WERI-Rb-1 (cell line): Measurements from ENCODE around the gene BAD.

Experiments used
- DNase-seq: peaks from one replicate; pipeline ENCODE4 v3.0.0-alpha.2; 2020
- H3K27ac ChIP-seq: fragments of 250-450 bp; sonication (Bioruptor Pico); 2 replicates; pipeline ENCODE4 v1.5.1; 2020; ENCODE audit warnings: mild to moderate bottlenecking, moderate library complexity
- H3K27me3 ChIP-seq: fragments of 250-450 bp; sonication (Bioruptor Pico); 2 replicates; pipeline ENCODE4 v1.5.1; 2021; ENCODE audit warnings: mild to moderate bottlenecking, low read depth, moderate library complexity; ENCODE audit not compliant: insufficient read depth, severe bottlenecking
- H3K36me3 ChIP-seq: fragments of 250-450 bp; sonication (Bioruptor Pico); 2 replicates; pipeline ENCODE4 v1.5.1; 2020; ENCODE audit warnings: mild to moderate bottlenecking, moderate library complexity
- H3K4me3 ChIP-seq: 2 replicates; pipeline ENCODE4 v1.5.1; 2011; ENCODE audit warnings: low read depth, mild to moderate bottlenecking, control low read depth, low read length
- H3K9me3 ChIP-seq: fragments of 250-450 bp; sonication (Bioruptor Pico); 2 replicates; pipeline ENCODE4 v1.5.1; 2021; ENCODE audit warnings: mild to moderate bottlenecking, moderate library complexity; ENCODE audit not compliant: severe bottlenecking
- TF ChIP-seq, protein P1 (sequence below): IDR thresholded peaks from 2 replicates; pipeline ENCODE4 v1.5.1; 2011; ENCODE audit warnings: low read depth, mild to moderate bottlenecking, control low read depth, inconsistent platforms, low read length

BAD gene

DNA sequence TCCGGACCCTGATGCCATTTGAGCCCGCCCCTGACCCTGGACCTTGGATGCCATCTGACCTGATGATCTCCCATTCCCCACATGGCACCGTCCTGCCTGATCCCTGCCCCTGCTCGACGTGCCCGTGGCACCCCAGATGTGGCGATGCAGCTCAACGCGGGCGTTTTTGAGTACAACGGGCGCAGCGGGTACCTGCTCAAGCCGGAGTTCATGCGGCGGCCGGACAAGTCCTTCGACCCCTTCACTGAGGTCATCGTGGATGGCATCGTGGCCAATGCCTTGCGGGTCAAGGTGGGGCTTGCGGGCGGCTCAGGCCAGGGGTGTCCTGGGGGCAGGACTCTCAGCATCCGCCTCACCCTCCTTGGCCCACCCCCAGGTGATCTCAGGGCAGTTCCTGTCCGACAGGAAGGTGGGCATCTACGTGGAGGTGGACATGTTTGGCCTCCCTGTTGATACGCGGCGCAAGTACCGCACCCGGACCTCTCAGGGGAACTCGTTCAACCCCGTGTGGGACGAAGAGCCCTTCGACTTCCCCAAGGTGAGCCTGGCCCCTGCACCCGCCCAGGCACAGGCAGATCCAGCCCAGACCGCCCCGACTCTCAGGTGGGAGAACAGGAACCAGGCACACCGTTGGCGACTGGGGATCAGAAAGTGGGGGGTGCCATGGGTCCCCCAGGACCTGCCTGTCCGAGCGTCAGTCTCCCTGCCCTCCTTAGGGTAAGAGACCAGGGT is 22.0 kb downstream of the BAD start:
- Histone ChIP-seq H3K36me3 (peaks cover 80% of the 10 kb centered on the region), H3K9me3 (no peaks in the 10 kb centered on the region), H3K4me3 (no peak overlapping the region), H3K27ac (no peak overlapping the region), H3K27me3 (no peaks in the 10 kb centered on the region)
- TF ChIP-seq, protein P1, sequence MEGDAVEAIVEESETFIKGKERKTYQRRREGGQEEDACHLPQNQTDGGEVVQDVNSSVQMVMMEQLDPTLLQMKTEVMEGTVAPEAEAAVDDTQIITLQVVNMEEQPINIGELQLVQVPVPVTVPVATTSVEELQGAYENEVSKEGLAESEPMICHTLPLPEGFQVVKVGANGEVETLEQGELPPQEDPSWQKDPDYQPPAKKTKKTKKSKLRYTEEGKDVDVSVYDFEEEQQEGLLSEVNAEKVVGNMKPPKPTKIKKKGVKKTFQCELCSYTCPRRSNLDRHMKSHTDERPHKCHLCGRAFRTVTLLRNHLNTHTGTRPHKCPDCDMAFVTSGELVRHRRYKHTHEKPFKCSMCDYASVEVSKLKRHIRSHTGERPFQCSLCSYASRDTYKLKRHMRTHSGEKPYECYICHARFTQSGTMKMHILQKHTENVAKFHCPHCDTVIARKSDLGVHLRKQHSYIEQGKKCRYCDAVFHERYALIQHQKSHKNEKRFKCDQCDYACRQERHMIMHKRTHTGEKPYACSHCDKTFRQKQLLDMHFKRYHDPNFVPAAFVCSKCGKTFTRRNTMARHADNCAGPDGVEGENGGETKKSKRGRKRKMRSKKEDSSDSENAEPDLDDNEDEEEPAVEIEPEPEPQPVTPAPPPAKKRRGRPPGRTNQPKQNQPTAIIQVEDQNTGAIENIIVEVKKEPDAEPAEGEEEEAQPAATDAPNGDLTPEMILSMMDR: no peak
- no peak for DNase-seq

DNA sequence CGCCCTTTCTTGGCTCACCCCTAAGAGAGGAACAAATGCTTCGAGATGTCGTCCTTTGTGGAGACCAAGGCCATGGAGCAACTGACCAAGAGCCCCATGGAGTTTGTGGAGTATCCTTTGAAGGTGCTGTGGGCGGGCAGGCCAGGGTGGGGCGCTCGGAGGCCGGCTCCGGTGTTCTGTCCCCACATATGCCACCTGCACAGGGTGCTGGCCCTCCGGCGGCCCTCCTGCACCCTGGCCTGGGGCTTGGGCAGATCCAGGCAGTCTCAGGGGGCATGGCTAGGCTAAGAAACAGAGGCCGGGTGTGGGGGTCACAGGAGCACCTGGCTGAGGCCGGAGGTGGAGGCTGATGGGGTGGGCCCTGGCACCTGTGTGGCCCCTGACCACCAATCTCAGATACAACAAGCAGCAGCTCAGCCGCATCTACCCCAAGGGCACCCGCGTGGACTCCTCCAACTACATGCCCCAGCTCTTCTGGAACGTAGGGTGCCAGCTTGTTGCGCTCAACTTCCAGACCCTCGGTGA is 22.8 kb downstream of the BAD start:
- Histone ChIP-seq H3K36me3 (peaks cover 80% of the 10 kb centered on the region), H3K4me3 (no peak overlapping the region), H3K27ac (no peak overlapping the region), H3K9me3 (no peaks in the 10 kb centered on the region), H3K27me3 (no peaks in the 10 kb centered on the region)
- DNase-seq: no peak
- TF ChIP-seq, protein P1: no peak

DNA sequence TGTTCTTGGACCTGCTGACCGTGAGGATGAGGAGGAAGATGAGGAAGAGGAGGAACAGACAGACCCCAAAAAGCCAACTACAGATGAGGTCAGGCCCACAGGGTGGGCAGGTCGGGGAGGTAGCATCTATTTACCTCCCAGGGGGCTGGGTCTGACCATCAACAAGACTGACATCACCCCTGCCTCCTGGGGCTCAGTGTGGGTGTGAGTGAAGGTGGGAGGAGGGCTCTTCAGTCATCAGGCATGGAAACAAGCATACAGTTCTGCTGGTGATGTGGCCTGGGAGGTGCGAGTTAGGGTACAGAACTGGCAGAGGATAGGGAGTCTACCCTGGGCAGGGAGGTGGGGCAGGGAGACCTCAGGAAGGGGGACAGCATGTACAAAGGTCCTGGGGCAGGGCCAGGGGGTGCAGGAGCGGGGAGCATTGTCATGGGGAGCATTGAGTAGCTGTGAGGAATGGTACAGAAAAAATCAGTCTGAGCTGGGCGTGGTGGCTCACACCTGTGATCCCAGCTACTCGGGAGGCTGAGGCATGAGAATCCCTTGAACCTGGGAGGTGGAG is 24.2 kb downstream of the BAD start:
- no peak for DNase-seq
- H3K36me3 ChIP-seq: peaks cover 80% of the 10 kb centered on the region
- H3K4me3 ChIP-seq: no peak overlapping the region
- H3K9me3 ChIP-seq: no peaks in the 10 kb centered on the region
- H3K27me3 ChIP-seq: no peaks in the 10 kb centered on the region
- no peak overlapping the region for H3K27ac ChIP-seq
- TF ChIP-seq, protein P1: no peak

DNA sequence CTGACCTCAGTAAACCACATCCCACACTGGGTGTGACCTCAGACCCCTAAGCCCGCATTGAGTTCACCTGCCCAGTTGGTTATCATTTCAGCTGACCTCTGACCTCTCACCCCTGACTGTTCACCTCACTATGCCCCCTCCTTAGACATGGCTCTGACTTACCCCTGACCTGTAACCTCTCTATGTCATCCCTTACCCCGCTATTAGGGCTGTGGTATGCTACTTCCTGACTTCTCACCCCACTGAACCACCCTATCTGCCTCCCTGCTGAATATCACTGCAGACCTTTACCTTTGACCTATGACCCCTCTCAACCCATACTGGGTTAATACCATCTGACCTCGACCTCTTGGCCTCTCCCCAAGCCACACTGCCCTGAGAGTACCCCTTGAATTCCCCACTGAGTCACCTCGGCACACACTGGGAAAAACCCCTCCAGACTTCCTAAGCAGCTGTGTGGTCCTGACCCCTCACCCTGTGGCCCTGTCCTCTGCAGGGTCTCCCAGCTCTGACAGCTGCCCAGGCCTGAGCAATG is 24.9 kb downstream of the BAD start:
- Histone ChIP-seq H3K27ac (no peak overlapping the region), H3K36me3 (peaks cover 85% of the 10 kb centered on the region), H3K4me3 (no peak overlapping the region), H3K9me3 (no peaks in the 10 kb centered on the region), H3K27me3 (no peaks in the 10 kb centered on the region)
- DNase-seq: no peak
- TF ChIP-seq, protein P1: no peak

DNA sequence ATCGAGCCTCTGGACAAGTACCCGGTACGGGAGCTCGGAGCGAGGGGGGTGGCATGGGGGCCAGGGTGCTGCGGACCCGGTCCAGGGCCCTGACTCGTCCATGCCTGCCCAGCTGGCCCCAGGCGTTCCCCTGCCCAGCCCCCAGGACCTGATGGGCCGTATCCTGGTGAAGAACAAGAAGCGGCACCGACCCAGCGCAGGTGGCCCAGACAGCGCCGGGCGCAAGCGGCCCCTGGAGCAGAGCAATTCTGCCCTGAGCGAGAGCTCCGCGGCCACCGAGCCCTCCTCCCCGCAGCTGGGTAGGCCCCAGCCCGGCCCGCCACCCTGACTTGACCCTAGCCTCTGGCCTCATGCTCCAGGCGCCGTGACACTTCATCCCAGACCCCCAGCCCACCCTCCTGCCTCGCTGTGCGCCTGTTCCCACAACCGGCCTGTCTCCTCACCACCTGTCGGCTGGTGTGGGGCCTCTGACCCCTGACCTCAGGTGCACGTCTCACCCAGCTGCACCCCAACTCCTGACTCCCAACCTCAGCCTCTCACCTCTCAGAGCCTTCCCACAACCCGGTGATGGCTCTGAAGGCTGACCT is 25.4 kb downstream of the BAD start:
- H3K27me3 ChIP-seq: no peaks in the 10 kb centered on the region
- TF ChIP-seq, protein P1: no peak
- DNase-seq: no peak

More for the DNA sequence above, 25.4 kb downstream of the BAD start:
- H3K4me3 ChIP-seq: no peak overlapping the region
- no peaks in the 10 kb centered on the region for H3K9me3 ChIP-seq
- H3K36me3 ChIP-seq: peaks cover 81% of the 10 kb centered on the region
- H3K27ac ChIP-seq: no peak overlapping the region
